Vein endothelial cell (primary cell): ENCODE measurements around the gene ATP2B1. TPM values are rescaled to one million over a fixed set of nuclear protein-coding genes. Genes with fewer than 3 reads are reported as not detected.

ENCODE experiments used
- small RNA-seq: library from RNA; depleted of rRNA; stranded (forward); fragments of <200 nt; gene quantifications from one replicate; pipeline ENCODE3, GENCODE V24; 2012
- total RNA-seq: library from RNA; depleted of rRNA; stranded (reverse); fragments of >200 nt; gene quantifications from 2 replicates; pipeline ENCODE4 v1.2.3, GENCODE V29; 2012

ATP2B1 gene
- 28.1 and 41.5 TPM in 2 replicates for total RNA-seq

DNA sequence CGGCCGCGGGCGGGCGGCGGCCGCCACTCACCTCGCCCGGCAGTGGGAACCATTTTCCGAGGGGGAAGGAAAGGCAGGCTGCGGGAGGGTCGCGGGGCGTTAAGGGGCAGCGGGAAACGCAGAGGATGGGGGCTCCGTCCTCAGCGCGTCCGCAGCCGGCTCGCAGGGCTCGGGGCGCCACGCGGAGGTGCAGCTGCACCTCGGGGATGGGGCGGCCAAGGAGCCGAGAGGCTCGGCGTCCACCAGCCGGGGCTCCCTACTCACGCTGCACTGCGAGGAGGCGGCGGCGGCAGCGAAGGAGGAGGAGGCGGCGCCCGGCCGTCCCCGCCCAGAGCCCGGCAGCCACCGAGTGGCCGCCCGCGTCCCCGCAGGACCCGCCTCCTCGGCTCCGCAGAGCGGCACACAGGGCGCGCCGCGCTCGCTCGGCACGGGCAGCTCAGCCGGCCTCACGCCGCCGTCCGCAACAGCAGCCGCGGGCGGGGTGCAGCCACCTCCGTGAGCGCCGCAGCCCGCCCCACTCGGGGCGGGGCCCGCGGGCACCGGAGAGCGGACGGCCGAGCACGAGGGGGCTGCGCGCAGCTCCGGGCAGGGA lies at the start of gene ATP2B1:
Gene ATP2B1, minus strand, starts transcription at position 274 of the 592 bp plus-strand sequence. CDS start 52,952 bp downstream, outside the sequence.

Small RNA genes within 50 kb of the gene (small RNA-seq; reads per million reads assigned to genes)
- gene AC025034.2 (not detected), gene RNA5SP365 (not detected), gene RNU6-148P (not detected)

Other genes with a start within 250 kb of the ATP2B1 start
- gene GALNT4, start 184.0 kb downstream of the ATP2B1 start, total RNA-seq = 24.9 and 25.5 TPM in 2 replicates
- gene POC1B, start 182.8 kb downstream of the ATP2B1 start, total RNA-seq = 20.3 and 29.9 TPM in 2 replicates